Measurements from ENCODE around the gene APOL2.
A peak's percentile ranks its signal among the peaks of the same experiment; 100 is the strongest.
"Not testable (repeated sequence)": the region's sequence is repeated elsewhere in the genome, so short reads cannot be mapped to it uniquely, and the experiment has no call there.

APOL2 gene

DNA sequence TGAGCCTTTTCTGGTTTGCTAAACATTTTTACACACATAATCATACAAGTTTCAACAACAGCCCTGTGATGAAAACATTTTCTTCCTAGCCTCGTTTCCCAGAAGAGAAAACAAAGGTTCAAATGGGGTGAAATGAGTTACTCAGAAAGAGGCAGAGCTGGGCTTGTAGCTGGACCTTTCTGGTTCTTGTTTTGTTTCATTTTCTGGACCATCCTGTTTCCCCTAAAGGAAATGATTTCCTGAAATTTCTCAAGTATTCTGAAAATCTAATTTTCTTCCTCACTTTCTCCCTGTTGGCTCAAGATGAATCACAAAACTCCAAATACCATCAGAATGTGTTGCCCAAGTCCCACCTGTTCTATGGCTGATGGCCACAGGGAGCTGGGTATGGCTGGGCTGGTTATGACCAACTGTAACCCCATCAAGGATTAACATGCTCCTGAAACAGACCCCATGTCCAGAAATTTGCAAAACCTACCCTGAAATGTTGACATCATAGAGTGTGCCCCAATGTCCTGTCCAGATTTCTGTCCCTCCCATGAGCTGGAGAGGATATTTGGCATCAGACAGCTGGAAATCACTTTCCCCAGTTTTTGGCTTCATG lies 31.1 kb downstream of the APOL2 start:
- no peak overlapping the region for H3K4me3 ChIP-seq (ENCODE audit: low read length)

DNA sequence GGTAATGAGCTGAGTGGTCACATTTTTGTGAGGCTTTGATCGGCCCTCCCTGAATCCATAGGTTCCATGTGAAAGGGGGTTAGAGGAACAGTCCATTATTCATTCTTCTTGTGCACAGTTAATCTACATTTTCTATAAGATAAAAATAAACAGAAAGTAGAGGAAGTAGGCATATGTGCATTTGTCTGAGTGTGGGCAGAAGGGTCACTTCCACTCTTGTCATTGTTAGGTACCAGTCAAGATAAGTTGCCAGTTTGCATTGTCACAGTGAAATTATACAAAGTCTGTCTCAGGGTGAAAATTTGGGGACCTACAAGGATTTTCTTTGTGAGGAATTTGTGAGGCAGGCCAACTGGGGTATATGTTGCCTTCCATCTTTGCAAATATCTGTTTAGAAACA lies 33.1 kb downstream of the APOL2 start:
- no peak overlapping the region for H3K9ac ChIP-seq (ENCODE audit: low read length)
- H3K9me3 ChIP-seq (ENCODE audit: control insufficient read depth, low read length), result no peaks in the 10 kb centered on the region
- H3K4me3 ChIP-seq (ENCODE audit: low read length), result no peak overlapping the region
- H3K4me1 ChIP-seq (ENCODE audit: control insufficient read depth, insufficient read depth, low read length), result peaks cover 16% of the 10 kb centered on the region
- no peaks in the 10 kb centered on the region for H3K27me3 ChIP-seq (ENCODE audit: control insufficient read depth, insufficient read depth, low read length)
- no peaks in the 10 kb centered on the region for H3K36me3 ChIP-seq (ENCODE audit: control insufficient read depth, insufficient read depth, low read length)

More for the DNA sequence above, 31.1 kb downstream of the APOL2 start:
- Histone ChIP-seq H3K9me3 (ENCODE audit: control insufficient read depth, low read length) (no peaks in the 10 kb centered on the region), H3K4me1 (ENCODE audit: control insufficient read depth, insufficient read depth, low read length) (peaks cover 7% of the 10 kb centered on the region), H3K27me3 (ENCODE audit: control insufficient read depth, insufficient read depth, low read length) (no peaks in the 10 kb centered on the region), H3K36me3 (ENCODE audit: control insufficient read depth, insufficient read depth, low read length) (no peaks in the 10 kb centered on the region), H3K9ac (ENCODE audit: low read length) (no peak overlapping the region)

DNA sequence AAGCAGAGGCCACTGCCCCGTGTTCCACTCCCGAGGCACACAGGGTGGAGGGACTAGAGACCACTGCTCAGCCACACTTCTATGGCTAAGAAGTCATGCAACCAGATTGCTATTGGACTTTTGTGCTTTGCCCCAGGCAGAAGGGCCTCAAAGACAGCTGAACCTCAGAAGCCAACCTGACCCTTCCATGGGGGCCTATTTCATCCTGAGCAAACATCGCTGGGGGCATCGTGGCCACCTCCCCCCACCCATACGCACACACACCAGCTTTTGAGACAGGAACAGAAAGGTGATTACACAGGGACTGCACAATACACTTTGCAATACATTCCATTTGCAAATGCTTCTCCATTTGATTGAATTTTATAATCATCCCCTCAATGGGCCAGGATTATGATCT lies 33.8 kb downstream of the APOL2 start:
- H3K4me3 ChIP-seq (ENCODE audit: low read length); H3K36me3 ChIP-seq (ENCODE audit: control insufficient read depth, insufficient read depth, low read length); H3K9ac ChIP-seq (ENCODE audit: low read length); H3K27me3 ChIP-seq (ENCODE audit: control insufficient read depth, insufficient read depth, low read length); H3K9me3 ChIP-seq (ENCODE audit: control insufficient read depth, low read length): not testable (repeated sequence)
- peaks cover 16% of the 10 kb centered on the region for H3K4me1 ChIP-seq (ENCODE audit: control insufficient read depth, insufficient read depth, low read length)

DNA sequence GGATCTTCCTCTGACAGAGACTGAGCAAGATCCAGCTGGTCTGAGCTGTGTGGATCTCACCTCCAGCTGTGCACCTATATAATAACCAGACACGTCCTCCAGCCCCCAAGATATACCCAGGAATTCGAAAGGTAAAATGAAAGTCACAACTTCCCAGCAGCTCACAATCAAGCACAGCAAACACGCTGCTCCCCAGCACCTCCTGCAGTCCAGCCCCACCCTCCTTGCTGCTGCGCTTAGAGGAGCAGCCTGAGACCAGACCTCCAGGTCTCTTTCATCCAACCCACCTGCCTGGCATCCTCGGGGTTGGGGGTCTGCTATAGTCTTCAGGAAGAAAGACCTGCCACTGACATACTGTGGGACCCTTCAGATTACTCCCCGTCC lies 34.7 kb downstream of the APOL2 start:
- H3K4me3 ChIP-seq (ENCODE audit: low read length), result peak overlapping the region; percentile 45
- no peaks in the 10 kb centered on the region for H3K9me3 ChIP-seq (ENCODE audit: control insufficient read depth, low read length)
- peaks cover 16% of the 10 kb centered on the region for H3K4me1 ChIP-seq (ENCODE audit: control insufficient read depth, insufficient read depth, low read length)
- H3K9ac ChIP-seq (ENCODE audit: low read length), result peak overlapping the region; percentile 49
- no peaks in the 10 kb centered on the region for H3K27me3 ChIP-seq (ENCODE audit: control insufficient read depth, insufficient read depth, low read length)
- no peaks in the 10 kb centered on the region for H3K36me3 ChIP-seq (ENCODE audit: control insufficient read depth, insufficient read depth, low read length)

DNA sequence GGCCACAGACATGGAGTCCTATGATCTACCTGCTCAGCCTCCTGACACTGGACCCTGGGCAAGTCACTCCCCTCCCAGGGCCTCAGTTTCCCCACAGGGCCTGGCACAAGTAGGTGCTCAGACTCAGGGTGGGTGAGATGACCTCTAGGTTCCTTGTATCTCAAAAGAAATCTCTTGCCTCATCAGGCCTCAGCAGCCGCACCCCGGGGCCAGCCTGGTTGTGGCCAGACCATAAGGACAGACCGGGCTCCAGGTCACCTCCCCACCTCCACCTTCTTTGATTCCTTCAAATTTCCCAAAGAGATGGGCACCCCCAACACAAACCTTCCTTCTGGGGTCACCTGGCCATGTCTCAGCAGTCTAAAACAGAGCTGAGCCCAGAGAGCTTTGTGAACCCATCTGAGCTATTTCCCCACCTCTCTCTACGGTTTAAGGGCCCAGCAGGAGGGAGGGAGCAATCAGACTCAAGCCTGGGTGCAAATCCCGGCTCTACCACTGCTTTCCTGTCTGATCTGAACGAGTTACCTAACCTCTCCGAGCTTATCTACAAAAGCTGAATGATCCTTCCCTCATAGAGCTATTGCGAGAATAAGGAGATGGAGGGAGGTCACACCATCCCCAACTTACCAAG lies 35.2 kb downstream of the APOL2 start:
- Histone ChIP-seq H3K36me3 (ENCODE audit: control insufficient read depth, insufficient read depth, low read length) (no peaks in the 10 kb centered on the region), H3K9me3 (ENCODE audit: control insufficient read depth, low read length) (no peaks in the 10 kb centered on the region), H3K9ac (ENCODE audit: low read length) (peak overlapping the region; percentile 49), H3K4me3 (ENCODE audit: low read length) (peak overlapping the region; percentile 45), H3K27me3 (ENCODE audit: control insufficient read depth, insufficient read depth, low read length) (no peaks in the 10 kb centered on the region), H3K4me1 (ENCODE audit: control insufficient read depth, insufficient read depth, low read length) (peaks cover 16% of the 10 kb centered on the region)

DNA sequence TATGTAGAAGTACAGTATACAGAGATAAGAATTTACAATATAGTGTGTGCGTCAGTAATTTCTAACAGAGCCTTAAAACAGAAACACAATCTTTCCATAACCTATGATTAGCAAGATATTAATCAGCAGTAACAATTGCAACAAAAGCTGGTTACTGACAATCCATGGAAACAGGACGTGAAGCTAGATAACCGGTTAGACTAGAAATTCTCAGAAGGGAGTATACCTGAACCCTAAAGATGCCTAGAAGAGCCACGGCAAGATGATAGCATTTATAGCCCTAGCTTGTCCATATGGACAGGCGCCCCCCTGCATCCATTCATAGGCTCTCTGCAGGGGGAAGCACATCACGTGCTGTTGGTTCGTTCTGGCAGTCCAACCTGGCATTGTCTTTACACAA lies 35.9 kb downstream of the APOL2 start:
- not testable (repeated sequence) for H3K36me3 ChIP-seq (ENCODE audit: control insufficient read depth, insufficient read depth, low read length); H3K9ac ChIP-seq (ENCODE audit: low read length); H3K4me3 ChIP-seq (ENCODE audit: low read length); H3K27me3 ChIP-seq (ENCODE audit: control insufficient read depth, insufficient read depth, low read length); H3K9me3 ChIP-seq (ENCODE audit: control insufficient read depth, low read length)
- H3K4me1 ChIP-seq (ENCODE audit: control insufficient read depth, insufficient read depth, low read length), result peaks cover 16% of the 10 kb centered on the region

DNA sequence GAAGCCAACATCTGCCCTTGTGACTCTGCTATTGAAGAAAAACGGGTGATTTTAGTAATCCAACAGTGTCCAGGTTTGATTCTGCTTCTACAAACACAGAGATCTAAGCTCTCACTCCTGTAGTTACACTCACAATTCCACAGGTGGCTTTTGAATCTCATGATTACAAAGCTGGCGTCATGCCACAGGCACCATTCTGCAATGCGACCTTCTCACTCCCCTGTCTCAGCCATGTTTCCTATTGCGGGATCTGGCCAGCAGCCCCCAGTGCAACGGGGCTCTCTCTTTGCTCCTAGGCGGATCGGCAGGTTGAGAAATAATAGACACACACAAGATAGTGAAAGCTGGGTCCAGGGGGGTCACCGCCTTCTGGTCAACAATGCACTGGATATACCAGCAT lies 36.4 kb downstream of the APOL2 start:
- H3K4me1 ChIP-seq (ENCODE audit: control insufficient read depth, insufficient read depth, low read length), result peaks cover 16% of the 10 kb centered on the region
- H3K4me3 ChIP-seq (ENCODE audit: low read length); H3K9ac ChIP-seq (ENCODE audit: low read length); H3K9me3 ChIP-seq (ENCODE audit: control insufficient read depth, low read length); H3K27me3 ChIP-seq (ENCODE audit: control insufficient read depth, insufficient read depth, low read length); H3K36me3 ChIP-seq (ENCODE audit: control insufficient read depth, insufficient read depth, low read length): not testable (repeated sequence)

DNA sequence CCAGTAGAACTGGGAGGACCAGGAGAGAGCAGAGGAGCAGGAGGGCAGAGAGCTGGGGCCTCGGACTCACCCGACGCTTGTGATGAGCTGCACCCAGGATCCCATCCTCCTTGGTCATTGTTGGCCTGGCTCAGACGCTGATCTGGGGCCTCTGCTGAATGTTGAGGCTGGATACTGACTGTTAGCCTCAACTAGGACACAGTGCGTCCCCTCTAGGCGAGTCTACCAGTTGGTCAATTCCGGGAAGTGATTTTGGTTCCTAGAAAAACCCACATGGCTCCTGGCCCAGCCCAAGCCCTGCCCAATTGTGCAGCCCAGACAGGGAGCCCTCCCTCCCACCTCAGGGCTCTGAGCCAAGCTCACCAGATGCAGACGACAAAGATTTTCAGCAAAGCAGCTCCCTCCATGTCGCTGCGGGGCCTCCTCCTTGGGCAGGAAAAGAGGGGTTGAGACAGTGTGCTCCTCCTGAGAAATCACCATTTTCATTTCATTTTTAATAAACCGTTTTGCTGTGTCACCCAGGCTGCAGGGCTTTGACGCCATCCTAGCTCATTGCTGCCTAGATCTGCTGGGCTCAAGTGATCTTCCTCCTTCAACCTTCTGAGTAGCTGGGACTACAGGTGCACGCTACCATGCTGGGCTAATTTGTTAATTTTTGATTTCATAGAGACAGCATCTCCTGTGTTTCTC lies 37.6 kb downstream of the APOL2 start, which contains the start of gene APOL4:
APOL4 (minus strand) TSS at position 180 of the 690 bp plus-strand sequence; CDS start at position 105, 75 bp downstream.
- Histone ChIP-seq H3K36me3 (ENCODE audit: control insufficient read depth, insufficient read depth, low read length) (no peaks in the 10 kb centered on the region), H3K4me1 (ENCODE audit: control insufficient read depth, insufficient read depth, low read length) (peaks cover 22% of the 10 kb centered on the region), H3K4me3 (ENCODE audit: low read length) (no peak within 1 kb of the TSS), H3K9me3 (ENCODE audit: control insufficient read depth, low read length) (no peaks in the 10 kb centered on the region), H3K9ac (ENCODE audit: low read length) (peak within 1 kb of the TSS; percentile 55), H3K27me3 (ENCODE audit: control insufficient read depth, insufficient read depth, low read length) (no peaks in the 10 kb centered on the region)

DNA sequence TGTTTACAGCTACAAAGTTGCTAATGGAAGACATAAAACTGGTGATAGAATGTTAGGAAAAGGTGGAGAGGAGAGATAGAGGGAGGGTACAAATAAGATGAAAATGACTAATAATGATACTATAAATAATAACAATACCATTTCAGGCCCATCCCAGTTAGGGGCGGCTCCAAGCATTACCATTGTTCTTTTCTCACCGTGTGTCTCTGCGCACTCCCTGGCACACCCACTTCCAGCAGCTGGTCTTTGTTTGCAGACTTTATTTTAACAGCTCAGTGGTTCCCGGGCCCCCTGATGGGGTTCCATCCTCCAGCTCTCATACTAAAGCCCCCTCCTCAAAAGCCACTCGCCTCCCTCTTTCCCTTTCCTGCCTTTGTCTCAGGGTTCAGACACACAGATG lies 38.3 kb downstream of the APOL2 start:
- H3K4me1 ChIP-seq (ENCODE audit: control insufficient read depth, insufficient read depth, low read length), result peaks cover 29% of the 10 kb centered on the region
- not testable (repeated sequence) for H3K9ac ChIP-seq (ENCODE audit: low read length); H3K4me3 ChIP-seq (ENCODE audit: low read length); H3K27me3 ChIP-seq (ENCODE audit: control insufficient read depth, insufficient read depth, low read length); H3K9me3 ChIP-seq (ENCODE audit: control insufficient read depth, low read length); H3K36me3 ChIP-seq (ENCODE audit: control insufficient read depth, insufficient read depth, low read length)

DNA sequence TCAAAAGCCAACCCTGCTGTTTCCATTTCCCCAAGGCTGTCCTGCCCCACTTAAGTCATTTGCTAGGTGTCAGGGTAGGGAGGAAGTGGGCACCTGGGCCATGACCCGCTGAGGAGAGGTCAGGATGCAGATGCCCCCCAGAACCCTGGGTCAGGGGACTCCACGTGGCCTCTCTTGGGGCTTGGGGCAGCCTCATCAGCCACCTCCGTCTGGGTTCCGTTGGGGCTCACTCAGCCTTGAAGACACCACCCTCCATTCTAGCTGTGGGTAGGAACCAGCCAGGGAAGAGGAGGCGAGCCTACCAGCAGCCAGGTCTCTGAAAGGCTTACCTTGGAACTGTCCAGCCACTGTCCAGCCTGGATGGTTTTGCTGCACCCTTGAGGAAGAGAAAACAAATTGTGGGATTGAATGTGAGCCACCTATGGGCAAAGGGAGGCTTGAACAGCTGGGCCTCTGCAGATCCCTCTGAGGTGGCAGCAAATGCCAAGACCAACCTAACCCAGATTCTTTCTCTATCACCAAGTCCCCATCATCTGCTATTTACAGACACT lies 40.3 kb downstream of the APOL2 start:
- Histone ChIP-seq H3K36me3 (ENCODE audit: control insufficient read depth, insufficient read depth, low read length) (no peaks in the 10 kb centered on the region), H3K4me3 (ENCODE audit: low read length) (no peak overlapping the region), H3K4me1 (ENCODE audit: control insufficient read depth, insufficient read depth, low read length) (peaks cover 32% of the 10 kb centered on the region), H3K9me3 (ENCODE audit: control insufficient read depth, low read length) (no peaks in the 10 kb centered on the region), H3K9ac (ENCODE audit: low read length) (no peak overlapping the region), H3K27me3 (ENCODE audit: control insufficient read depth, insufficient read depth, low read length) (no peaks in the 10 kb centered on the region)

DNA sequence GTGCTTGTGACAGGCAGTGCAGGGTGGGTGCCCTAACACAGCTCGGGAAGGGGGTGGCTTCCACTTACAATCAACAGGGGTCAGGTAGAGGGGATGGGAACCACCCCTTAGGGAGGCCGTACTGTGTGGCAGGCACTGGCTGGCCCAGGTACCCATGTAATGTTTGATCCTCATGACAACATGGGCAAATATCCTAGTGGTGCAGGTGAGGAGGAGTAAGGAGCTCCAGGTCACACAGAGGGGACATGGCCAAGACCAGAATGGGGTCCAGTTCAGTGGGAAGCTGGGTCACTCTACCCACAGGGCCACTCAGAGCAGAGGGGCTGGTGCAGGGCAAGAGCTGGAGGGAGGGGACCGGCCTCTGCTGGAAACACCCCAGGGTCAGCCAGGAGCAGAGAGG lies 40.8 kb downstream of the APOL2 start:
- no peak overlapping the region for H3K4me3 ChIP-seq (ENCODE audit: low read length)
- no peaks in the 10 kb centered on the region for H3K9me3 ChIP-seq (ENCODE audit: control insufficient read depth, low read length)
- H3K9ac ChIP-seq (ENCODE audit: low read length), result no peak overlapping the region
- H3K27me3 ChIP-seq (ENCODE audit: control insufficient read depth, insufficient read depth, low read length), result no peaks in the 10 kb centered on the region
- H3K4me1 ChIP-seq (ENCODE audit: control insufficient read depth, insufficient read depth, low read length), result peaks cover 27% of the 10 kb centered on the region
- no peaks in the 10 kb centered on the region for H3K36me3 ChIP-seq (ENCODE audit: control insufficient read depth, insufficient read depth, low read length)

DNA sequence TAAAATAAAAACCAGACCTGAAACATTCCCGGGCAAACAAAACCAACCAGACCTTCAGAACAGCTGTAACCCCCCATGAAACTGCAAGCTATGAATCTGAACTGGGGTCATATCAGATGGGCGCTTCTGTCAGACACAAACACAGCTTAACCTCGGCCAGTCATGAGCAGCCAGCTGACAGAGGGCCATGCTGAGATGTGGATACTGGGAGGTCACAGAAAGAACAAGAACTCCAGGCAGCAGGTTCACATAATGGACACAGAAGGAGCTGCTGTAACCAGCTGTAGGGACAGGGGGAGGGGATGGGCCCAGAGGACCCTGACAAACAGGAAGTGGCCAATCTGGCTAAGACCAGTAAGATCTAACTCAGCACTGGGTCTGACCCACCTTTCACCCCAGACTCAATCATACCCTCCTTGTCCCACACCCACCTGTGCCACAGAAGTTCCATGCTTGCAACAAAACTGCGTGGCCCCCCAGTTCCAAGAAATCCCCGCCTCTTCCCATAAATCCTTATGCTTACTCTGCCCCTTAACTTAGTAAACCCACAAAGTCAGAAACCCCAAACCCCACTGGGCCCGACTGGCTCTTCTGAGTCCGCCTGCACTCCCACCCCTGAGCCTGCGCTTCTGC lies 41.7 kb downstream of the APOL2 start:
- Histone ChIP-seq H3K27me3 (ENCODE audit: control insufficient read depth, insufficient read depth, low read length) (no peaks in the 10 kb centered on the region), H3K4me1 (ENCODE audit: control insufficient read depth, insufficient read depth, low read length) (peaks cover 26% of the 10 kb centered on the region), H3K9ac (ENCODE audit: low read length) (no peak overlapping the region), H3K36me3 (ENCODE audit: control insufficient read depth, insufficient read depth, low read length) (no peaks in the 10 kb centered on the region), H3K9me3 (ENCODE audit: control insufficient read depth, low read length) (no peaks in the 10 kb centered on the region), H3K4me3 (ENCODE audit: low read length) (no peak overlapping the region)
